Head of caudate nucleus (tissue), 42 donors: ENCODE results near the gene EIF3F.
"Not testable (repeated sequence)": the region's sequence is repeated elsewhere in the genome, so short reads cannot be mapped to it uniquely, and the experiment has no call there.

Experiments used
- DNase-seq, 42 donors: peaks; one replicate each; pipeline versions ENCODE4 v3.0.0 to v3.0.0-alpha.2; 2020 to 2021; ENCODE audit warnings: mixed read lengths in 7 of 42
- intact Hi-C: fragments of 100-400 bp; cut with DNase I; formaldehyde crosslinking; loops from one replicate; pipeline ENCODE4 v1.15.0; 2022

The EIF3F gene

DNA sequence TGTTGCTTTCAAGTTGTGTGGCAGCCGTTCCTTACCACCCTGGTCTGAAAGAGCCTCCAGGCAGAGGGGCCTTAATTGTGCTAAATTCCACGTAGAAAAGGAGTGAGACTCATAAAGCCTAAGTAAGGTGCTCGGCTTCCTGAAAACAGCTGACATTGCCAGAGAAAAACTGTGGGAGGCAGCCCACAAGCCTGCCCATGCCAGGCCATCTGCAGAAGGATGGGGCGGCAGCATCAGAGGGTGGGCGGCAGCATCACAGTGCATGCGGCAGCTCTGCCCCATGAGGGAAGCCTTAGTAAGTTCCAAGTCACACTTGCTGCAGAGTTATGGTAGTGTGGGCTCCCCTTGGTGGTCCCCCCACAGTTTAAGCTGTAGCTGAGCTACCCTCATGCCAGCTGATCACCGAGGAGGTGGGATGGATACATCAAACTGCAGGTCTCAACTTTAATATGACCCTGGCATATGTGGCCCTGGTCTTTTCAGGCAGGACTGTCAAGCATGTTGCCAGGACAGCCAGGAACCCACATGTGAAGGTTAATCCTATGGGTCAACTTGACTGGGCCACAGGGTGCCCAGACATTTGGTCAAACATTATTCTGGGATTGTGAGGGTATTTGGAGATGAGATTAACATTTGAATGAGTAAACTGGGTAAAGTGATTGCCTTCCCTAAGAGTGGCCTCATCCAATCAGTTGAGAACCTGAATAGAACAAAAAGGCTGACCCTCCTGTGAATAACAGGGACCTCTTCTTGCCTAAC, 3.1 kb upstream of the EIF3F start:
- no peak for DNase-seq
- intact Hi-C loops, result loop anchor here (10.0 kb wide), 2 partner anchors 729 to 889 kb away; partner anchors contain the start of gene SYT9

GRCh38 chr11:7987560-7987883, 385 bp downstream of the EIF3F start:
- intact Hi-C loops, result loop anchor here (5.0 to 10.0 kb wide), 3 partner anchors 95 to 893 kb away; partner anchors contain the start of gene SYT9
- DNase-seq, result not testable (repeated sequence)

GRCh38 chr11:7994581-7995278, 7.6 kb downstream of the EIF3F start:
- intact Hi-C loops, result no loop called here
- DNase-seq, result no peak

- intact Hi-C loops, result no loop called here
- DNase-seq, result no peak
These were observed 12.7 kb downstream of the EIF3F start for GRCh38 chr11:7999795-8000194.

GRCh38 chr11:8000390-8000789, 13.3 kb downstream of the EIF3F start:
- no peak for DNase-seq
- intact Hi-C loops, result no loop called here

DNA sequence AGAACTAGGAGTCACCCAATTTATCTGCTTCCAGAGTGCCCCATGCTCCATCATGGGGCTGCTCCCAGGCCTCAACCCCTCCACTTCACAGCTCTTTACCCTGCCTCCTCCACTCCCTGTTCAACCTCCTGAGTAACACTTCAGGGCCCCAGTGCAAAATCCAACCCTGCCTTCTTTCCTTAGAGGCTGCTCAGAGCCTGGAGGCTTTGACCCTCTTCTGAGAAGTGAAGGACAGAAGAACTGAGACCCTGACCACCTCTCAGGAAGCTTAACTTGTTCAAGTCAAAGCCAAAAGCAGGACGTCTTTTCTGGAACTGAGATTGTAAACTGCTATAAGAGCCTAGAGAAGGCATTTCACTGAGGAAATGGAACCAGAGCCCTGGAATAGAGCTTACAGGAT, 15.5 kb downstream of the EIF3F start:
- intact Hi-C loops, result no loop called here
- DNase-seq, result no peak

DNA sequence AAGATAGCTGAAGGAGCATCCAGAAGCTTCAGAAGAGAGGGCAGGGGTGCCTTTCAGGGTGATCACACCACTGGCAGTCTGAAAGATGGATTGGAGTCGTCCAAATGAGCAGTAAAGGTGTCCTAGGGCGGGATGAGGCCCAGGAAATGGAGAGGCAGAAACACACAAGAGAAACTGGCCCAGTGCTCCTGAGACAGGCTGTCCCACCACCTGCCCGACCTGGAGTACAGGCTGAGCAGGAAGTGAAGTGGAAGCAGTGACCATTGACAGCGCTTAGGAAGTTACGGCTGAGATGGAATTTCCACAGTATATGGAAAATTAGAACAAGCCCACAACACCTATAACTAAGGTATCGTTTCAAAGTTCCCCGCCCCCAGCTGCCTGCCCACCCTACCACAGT, 16.1 kb downstream of the EIF3F start:
- intact Hi-C loops, result no loop called here
- DNase-seq, result no peak

DNA sequence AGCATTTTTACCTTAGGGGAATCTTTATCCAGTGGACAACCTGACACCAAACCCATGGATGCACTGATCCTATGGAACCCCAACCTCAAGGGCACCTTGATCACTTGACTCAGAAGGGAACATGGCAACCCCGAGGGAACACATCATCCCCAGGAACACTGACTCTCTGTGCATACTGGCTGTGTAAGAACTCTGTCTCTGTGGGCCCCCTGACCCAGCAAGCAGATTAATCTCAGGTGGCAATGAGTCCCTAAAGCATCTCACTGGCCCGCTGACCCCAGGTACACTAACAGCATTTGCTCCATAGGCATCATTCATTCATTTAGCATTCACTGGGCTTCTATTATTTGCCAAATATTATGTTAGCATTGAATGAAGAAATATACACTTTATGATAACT, 16.9 kb downstream of the EIF3F start:
- no peak for DNase-seq

GRCh38 chr11:8005556-8005955, 18.4 kb downstream of the EIF3F start:
- DNase-seq, result no peak
- intact Hi-C loops, result no loop called here

More for the DNA sequence above, 16.9 kb downstream of the EIF3F start:
- intact Hi-C loops, result no loop called here

GRCh38 chr11:8006349-8006977, 19.3 kb downstream of the EIF3F start:
- peak in 39 of 42 donors; percentile 31 to 86 (median 66) for DNase-seq
- intact Hi-C loops, result no loop called here

DNA sequence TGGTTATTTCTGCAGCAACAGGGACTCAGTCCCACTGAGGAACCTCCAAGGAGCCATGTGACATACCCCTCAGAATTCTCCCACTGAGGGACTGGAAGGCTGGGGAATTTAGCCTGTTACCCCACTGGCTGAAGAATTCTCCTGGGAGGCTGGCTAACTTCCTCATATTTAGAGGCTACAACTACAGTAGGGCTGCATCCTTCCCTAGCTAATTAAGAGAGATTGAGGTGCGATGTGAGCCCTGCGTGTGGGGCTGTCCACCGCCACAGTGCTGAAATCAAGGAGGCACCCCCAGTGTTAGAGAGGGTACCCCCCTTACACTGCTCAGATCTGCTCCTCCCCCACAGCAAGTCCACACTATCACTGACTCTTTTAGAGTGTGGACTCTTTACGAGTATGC, 21.1 kb downstream of the EIF3F start:
- intact Hi-C loops, result no loop called here
- DNase-seq, result no peak

DNA sequence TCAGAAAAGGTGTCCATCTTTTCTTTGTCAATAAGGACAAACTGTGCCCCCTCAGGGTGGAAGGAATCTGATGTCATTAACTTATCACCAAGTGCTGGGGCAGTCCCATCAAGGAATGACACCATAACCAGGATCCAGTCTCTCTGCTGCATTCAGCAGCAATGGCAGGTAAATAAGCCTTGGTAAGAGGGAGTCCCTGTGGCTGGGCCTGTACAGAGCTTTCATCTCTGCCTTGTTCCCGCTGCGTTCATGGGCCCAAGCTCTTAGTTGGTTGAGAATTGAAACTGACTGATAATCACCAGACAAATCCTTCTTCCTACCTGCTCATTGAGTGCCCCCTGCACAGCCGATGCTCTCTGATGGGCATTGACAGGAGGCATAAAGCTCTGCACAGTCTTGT, 22.7 kb downstream of the EIF3F start:
- intact Hi-C loops, result no loop called here
- DNase-seq, result no peak

DNA sequence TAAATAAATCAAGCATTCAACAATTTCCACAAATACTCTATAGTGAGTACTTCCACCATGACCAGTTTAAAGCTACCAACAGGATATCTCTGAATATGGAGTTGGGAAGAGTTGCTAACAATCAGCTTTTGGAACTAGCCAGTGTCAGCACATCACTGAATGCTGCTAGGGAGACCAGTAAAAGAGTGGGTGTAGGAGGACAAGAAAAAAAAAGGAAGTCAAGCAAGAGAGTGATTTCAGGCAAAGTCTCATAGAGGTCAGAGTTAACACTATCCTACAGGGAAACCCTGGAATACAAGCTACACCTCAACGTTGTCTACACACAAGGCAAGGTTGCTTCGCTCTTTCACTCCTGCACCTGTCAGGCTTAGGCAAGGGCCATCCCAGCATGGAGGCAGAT, 24.2 kb downstream of the EIF3F start:
- intact Hi-C loops, result no loop called here
- DNase-seq, result no peak

DNA sequence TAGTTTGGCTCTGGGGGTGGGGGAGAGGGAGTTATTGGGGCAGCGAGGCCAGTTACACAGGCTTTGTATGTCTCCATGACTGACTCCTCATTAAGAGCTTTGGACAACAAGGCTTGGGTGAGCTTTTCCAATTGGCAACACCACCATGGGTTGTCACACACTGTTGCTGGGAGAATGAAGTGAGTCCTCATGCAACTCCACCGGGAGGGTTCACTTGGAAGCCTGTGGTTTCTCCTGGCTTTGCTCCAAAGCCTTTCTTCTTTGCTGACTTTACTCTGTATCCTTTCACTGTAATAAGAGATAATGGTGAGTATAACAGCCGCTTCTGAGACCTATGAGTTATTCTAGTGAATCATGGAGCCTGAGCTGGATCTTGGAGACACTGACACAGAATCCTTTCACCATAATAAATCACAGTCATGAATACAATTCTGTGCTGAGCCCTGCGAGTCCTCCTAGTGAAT, 24.9 kb downstream of the EIF3F start:
- intact Hi-C loops, result no loop called here
- DNase-seq, result peak in 6 of 42 donors; percentile 13 to 65 (median 31)

DNA sequence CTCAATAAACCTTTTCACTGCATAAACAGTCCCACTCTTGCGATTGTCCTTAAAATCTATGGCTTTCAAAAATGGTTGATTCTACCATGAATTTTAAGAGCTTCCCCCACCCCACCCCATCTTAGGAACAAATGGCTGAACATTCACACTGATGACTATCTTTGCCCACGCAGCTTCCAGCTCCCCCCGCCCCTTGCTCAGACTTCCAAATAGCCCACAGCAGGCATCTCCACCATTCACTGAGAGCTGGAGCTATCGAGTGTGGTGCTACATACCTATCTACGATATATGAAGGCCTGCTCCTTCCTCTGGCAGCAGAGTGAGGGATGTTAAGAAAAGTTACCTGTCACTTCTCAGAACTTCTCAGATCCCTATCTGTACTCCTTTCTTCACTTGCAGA, 26.7 kb downstream of the EIF3F start:
- intact Hi-C loops, result no loop called here
- no peak for DNase-seq

- intact Hi-C loops, result no loop called here
These were observed 28.7 kb downstream of the EIF3F start for GRCh38 chr11:8015753-8016239.

GRCh38 chr11:8016440-8016839, 29.3 kb downstream of the EIF3F start:
- intact Hi-C loops, result no loop called here
- no peak for DNase-seq

More at GRCh38 chr11:8015753-8016239, 28.7 kb downstream of the EIF3F start:
- peak in 1 of 42 donors; percentile 9 for DNase-seq

GRCh38 chr11:8017071-8017470, 29.9 kb downstream of the EIF3F start:
- intact Hi-C loops, result no loop called here
- peak in 1 of 42 donors; percentile 25 for DNase-seq

GRCh38 chr11:8017894-8018483, 30.9 kb downstream of the EIF3F start:
- no peak for DNase-seq
- intact Hi-C loops, result no loop called here
